Measurements from ENCODE around the gene DSG3. TPM values are rescaled to one million over a fixed set of nuclear protein-coding genes. Genes with fewer than 3 reads are reported as not detected.
A peak's percentile ranks its signal among the peaks of the same experiment; 100 is the strongest.

DSG3 gene
- total RNA-seq, 1 donor from 2014 or later = 1.1 TPM

DNA sequence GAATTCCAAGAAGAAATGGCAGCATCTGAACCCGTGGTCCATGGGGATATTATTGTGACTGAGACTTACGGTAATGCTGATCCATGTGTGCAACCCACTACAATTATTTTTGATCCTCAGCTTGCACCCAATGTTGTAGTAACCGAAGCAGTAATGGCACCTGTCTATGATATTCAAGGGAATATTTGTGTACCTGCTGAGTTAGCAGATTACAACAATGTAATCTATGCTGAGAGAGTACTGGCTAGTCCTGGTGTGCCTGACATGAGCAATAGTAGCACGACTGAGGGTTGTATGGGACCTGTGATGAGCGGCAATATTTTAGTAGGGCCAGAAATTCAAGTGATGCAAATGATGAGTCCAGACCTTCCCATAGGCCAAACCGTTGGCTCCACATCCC lies 34.4 kb upstream of the DSG3 start:
- no peak overlapping the region for H3K4me3 Mint-ChIP-seq

DNA sequence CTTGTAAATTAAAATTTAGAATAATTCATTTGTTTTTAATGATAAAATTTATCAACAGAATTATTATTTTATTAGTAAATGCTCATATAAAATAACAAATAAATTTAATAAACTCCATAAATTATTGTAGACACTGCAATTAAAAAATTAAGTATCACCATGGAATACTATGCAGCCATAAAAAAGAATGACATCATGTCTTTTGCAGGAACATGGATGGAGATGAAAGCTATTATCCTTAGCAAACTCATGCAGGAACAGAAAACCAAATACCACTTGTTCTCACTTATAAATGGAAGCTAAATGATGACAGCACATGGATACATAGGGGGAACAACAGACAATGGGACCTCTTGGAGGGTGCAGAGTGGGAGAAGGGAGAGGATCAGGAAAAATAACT lies 29.7 kb upstream of the DSG3 start:
- no peak for DNase-seq (ENCODE audit: extremely low spot score, unreplicated experiment)
- Mint-ChIP-seq H3K27ac (no peak overlapping the region), H3K27me3 (no peaks in the 10 kb centered on the region), H3K4me1 (ENCODE audit: unreplicated experiment) (no peaks in the 10 kb centered on the region), H3K36me3 (peaks cover 6% of the 10 kb centered on the region), H3K9me3 (no peaks in the 10 kb centered on the region), H3K4me3 (no peak overlapping the region)
- TF ChIP-seq CTCF (conservative IDR thresholded peaks at IDR 0.05) = no peak

More for the DNA sequence above, 34.4 kb upstream of the DSG3 start:
- H3K4me1 Mint-ChIP-seq (ENCODE audit: unreplicated experiment) = no peaks in the 10 kb centered on the region
- H3K27me3 Mint-ChIP-seq = no peaks in the 10 kb centered on the region
- no peak for TF ChIP-seq CTCF (conservative IDR thresholded peaks at IDR 0.05)
- H3K9me3 Mint-ChIP-seq = no peaks in the 10 kb centered on the region
- H3K36me3 Mint-ChIP-seq = peaks cover 4% of the 10 kb centered on the region
- DNase-seq (ENCODE audit: extremely low spot score, unreplicated experiment) = no peak
- H3K27ac Mint-ChIP-seq = no peak overlapping the region

GRCh38 chr18:31419457-31419932 lies 28.0 kb upstream of the DSG3 start:
- no peaks in the 10 kb centered on the region for H3K4me1 Mint-ChIP-seq (ENCODE audit: unreplicated experiment)
- H3K9me3 Mint-ChIP-seq = no peaks in the 10 kb centered on the region
- peaks cover 6% of the 10 kb centered on the region for H3K36me3 Mint-ChIP-seq
- peak overlapping the region; percentile 42 for H3K4me3 Mint-ChIP-seq
- DNase-seq (ENCODE audit: extremely low spot score, unreplicated experiment) = no peak
- peak overlapping the region; percentile 1 for H3K27ac Mint-ChIP-seq
- no peaks in the 10 kb centered on the region for H3K27me3 Mint-ChIP-seq
- TF ChIP-seq CTCF (conservative IDR thresholded peaks at IDR 0.05) = no peak

GRCh38 chr18:31420032-31420431 lies 27.5 kb upstream of the DSG3 start:
- Mint-ChIP-seq H3K4me3 (peak overlapping the region; percentile 14), H3K27me3 (no peaks in the 10 kb centered on the region), H3K4me1 (ENCODE audit: unreplicated experiment) (no peaks in the 10 kb centered on the region), H3K36me3 (peaks cover 6% of the 10 kb centered on the region), H3K27ac (peak overlapping the region; percentile 1), H3K9me3 (no peaks in the 10 kb centered on the region)
- DNase-seq (ENCODE audit: extremely low spot score, unreplicated experiment) = no peak
- TF ChIP-seq CTCF (conservative IDR thresholded peaks at IDR 0.05) = no peak

DNA sequence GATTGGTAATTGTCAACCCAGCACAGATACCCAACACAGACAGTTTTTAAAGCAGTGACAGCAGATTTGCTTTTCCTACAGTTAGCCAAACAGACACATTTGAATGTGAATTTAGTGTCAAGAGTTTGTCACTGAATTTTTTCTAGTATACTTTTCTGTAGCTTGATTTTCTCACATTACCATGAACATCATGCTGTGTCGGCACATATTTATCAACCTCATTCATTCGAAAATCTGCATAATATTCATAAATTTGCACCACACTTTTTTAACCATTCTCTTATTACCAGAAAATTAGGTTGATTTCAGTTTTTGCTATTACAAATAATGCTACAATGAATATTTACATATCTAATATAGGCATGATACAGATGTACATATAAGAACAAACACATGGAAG lies 27.0 kb upstream of the DSG3 start:
- H3K4me1 Mint-ChIP-seq (ENCODE audit: unreplicated experiment) = no peaks in the 10 kb centered on the region
- peaks cover 6% of the 10 kb centered on the region for H3K36me3 Mint-ChIP-seq
- H3K27ac Mint-ChIP-seq = no peak overlapping the region
- H3K27me3 Mint-ChIP-seq = no peaks in the 10 kb centered on the region
- no peak for DNase-seq (ENCODE audit: extremely low spot score, unreplicated experiment)
- H3K9me3 Mint-ChIP-seq = no peaks in the 10 kb centered on the region
- no peak for TF ChIP-seq CTCF (conservative IDR thresholded peaks at IDR 0.05)
- H3K4me3 Mint-ChIP-seq = no peak overlapping the region
